ENCODE data around the gene FARP2.
"Not testable (repeated sequence)": the region's sequence is repeated elsewhere in the genome, so short reads cannot be mapped to it uniquely, and the experiment has no call there.

- TF ChIP-seq CTCF, POLR2AphosphoS5 (IDR thresholded peaks at IDR 0.05): not testable (repeated sequence)
Measured at GRCh38 chr2:241453919-241454318, 97.8 kb downstream of the FARP2 start.
